Activated T-cell treated with anti-CD3 and anti-CD28 coated beads, Interleukin-2, amount 50 U/mL, for 48 hours (primary cell): Measurements from ENCODE around the gene MMS19.
A peak's percentile ranks its signal among the peaks of the same experiment; 100 is the strongest.
"Not testable (repeated sequence)": the region's sequence is repeated elsewhere in the genome, so short reads cannot be mapped to it uniquely, and the experiment has no call there.

Experiments used
- DNase-seq, 2 experiments: peaks; one replicate each; pipeline ENCODE4 v3.0.0-alpha.2; 2020

MMS19 gene

DNA sequence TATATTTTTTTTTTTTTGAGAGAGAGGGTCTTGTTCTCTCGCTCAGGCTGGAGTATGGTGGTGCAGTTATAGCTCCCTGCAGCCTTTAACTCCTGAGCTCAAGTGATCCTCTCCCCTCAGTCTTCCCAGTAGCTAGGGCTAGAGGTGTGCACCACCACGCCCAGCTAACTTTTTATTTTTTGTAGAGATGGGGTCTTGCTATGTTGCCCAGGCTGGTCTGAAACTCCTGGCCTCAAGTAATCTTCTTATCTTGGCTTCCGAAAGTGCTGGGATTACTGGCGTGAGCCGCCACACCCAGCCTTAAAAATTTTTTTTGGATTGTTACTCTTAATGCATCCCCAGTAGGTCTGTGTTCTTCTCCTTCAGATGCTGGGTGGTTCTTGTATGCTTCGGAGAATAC is 4.7 kb upstream of the MMS19 start:
- no peak for DNase-seq

DNA sequence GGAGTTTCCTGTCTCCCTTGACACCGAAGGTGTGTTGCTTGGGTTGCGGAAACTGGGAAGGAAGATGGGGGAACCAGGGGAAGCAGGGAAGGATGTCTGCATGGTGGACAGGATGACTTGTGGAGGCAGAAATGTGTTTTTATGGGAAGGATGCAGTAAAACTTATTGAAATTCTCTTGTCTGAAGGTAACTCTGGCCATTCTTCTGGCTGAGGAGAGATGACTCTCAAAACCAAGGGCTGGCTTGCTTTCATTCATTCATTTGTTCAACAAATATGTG is 2.0 kb upstream of the MMS19 start:
- no peak for DNase-seq

DNA sequence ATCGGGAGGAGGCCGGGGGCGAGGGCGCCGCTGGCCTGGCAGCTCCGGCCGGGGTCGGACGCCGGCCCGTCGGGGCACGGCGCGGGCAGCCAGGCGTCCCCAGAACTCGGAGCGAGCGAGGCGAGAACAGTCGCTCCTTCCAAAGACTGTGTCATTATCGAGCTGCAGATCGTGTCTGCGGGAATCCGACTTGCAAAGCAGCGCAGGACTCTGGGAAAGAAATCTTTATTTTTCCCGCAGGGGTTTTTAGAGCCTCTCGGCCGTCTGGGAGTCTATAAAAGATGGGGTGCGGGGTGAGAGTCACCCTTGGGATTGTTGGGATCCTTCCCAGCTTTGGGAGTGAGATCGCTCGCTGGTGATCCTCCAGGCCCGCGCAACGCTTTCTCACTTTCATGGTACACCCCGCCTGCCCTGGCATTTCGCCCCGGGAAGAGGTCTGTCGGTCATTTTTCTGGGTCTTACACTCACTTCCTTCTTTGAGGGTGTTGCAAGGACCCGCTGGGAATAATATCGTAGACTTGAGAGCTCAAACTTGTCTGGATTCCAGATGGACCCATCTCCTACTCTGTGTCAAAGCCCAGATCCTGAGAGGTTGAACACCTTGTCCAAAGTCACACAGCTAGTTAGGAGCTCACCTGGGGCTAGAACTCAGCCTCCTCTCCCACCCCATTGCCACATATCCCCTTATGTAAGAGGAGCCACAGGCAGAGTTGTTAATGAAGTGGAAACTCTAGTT is 1.5 kb upstream of the MMS19 start:
- no peak for DNase-seq

DNA sequence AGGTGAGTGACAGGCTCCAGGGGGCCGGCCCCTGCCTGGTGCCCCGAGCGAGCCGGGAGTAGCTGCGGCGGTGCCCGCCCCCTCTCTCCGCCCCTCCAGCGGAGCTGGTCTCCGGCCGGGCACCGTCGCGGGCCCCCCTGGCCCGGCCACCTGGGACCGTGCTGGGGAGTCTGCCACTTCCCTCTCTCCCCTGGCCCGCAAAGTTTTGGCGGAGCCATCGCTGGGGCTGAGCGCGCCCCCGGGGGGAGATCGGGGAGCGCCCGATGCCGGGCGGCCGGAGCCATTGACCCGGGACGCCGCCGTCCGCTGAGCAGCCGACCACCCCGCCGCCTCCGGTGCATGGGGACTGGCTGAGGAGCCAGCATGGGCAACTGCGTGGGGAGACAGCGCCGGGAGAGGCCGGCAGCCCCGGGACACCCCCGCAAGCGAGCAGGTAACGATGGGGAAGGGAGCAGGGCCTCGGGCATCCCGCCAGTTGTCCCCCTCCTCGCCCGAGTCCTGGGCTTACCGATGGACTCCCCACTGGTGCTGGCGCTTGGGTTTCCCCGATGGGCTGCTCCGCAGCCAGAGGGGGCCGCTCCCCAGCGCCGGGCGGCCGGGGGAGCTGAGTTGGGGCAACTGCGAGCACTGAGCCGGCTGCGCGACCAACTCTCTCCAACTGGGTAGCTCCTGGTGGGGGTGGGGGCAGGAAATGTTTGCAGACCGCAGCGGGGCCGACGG is 779 bp upstream of the MMS19 start, which contains the start of gene UBTD1:
UBTD1 (plus strand) TSS at position 84 of the 720 bp plus-strand sequence; CDS start at position 364, 280 bp downstream.
- DNase-seq: peak; percentile 51 to 65

DNA sequence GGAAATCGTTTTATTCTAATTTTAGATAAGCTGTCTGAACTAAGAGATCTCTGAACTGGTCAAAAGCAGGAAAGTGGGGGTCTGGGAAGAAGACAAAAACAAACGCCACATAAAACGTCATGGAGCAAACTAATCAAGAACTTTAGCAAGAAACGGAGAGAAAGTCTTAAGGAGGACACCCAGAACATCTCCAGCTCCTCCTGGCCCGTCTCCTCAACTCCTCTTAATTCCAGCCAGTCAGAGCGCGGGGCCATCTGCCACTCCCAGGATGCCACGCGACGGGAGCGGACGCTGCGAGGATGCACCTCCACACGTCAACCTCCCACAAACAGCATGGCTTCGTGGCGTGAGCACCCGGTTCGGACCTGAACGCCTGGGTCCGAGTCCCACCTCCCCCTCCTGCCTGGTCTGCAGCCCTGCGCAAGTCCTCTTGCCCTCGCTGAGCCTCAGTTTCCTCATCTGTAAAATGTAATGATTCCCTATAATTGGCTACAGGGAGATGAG is 598 bp downstream of the MMS19 start:
- DNase-seq: peak; percentile 87 to 88

DNA sequence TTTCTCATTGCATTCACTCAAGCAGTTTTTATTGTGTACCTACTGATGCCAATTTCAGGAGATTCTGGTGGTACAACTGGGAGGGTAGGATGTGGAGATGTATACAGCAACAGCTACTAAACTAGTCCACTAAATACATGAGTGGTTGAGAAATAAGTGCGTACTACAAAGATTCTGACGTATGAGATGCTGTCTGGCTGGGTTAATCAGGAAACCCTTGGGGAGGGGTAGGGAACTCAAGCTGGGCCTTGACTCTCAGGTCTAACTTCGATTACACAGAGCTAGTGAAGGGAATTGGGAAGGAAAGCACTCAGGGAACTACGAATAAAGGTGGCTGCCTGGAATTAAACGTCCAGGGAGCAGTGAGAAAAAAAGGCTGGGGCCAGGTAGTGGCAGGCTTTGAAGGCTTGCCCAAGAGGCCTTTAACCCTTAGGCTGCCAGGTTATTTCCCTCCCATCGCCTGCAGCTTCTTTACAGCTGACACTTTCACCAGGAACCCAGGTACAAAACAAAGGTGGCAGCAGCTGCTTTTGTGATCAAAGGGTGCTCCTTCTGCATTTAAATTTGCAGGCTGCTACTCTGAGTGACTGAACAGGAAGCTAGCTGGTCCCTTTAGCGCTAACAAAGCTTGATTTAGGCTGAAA is 3.2 kb downstream of the MMS19 start:
- no peak for DNase-seq

DNA sequence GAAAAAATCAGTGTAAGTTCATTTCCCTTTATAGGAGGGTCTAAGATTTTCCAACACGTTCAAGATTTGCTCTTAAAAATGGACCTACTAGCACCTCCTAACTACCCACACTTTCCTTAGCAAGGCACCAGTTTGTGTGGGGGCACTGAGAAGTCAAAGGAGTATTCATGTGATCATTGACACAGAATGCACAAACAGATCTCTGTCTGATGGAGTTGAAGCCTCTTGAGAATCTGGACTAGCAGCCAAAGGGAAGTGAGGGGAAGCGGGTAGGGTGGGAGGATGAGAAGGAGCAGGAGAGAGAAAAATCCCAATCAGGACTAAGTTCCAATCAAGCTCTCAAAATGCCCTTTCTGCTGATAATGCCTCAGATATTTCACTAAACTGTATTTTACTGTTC is 4.1 kb downstream of the MMS19 start:
- DNase-seq: no peak

DNA sequence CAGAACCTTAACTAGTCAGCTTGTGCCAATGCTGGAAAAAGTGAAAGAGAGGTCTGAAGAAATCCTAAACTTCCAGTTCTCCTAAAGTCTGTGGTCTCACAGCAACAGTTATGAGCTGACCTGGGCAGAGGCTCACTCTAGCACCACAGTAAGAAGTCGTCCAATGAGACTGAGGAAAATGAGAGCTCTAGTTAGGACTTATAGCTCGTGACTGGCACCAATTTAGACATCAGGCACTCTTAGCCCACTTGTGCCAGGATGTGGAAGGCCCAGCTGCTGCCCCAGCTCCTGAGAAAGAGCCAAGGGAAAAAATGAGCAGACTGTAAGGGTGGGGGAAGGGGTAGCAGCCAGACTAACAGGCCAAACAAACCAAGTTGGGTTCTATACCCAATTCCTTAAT is 7.6 kb downstream of the MMS19 start:
- DNase-seq: no peak

DNA sequence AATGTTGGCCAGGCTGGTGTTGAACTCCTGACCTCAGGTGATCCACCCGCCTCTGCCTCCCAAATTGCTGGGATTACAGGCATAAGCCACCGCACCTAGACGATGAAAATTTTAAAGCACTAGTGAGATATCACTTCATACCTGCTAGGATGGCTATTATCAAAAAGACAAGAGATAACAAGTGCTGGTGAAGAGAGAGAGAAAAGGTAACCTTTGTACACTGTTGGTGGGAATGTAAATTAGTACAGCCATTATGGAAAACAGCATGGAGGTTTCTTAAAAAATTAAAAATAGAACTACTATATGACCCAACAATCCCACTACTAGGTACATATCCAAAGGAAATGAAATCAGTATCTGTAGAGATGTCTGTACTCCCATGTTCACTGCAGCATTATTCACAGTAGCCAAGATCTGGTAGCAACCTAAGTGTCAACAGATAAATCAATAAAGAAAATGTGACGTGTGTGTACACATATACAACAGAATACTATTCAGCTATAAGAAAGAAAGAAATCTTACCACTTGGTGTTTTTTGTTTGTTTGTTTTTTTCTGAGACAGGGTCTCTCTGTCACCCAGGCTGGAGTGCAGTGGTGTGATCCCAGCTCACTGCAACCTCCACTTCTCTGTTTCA is 12.5 kb downstream of the MMS19 start:
- DNase-seq: no peak

DNA sequence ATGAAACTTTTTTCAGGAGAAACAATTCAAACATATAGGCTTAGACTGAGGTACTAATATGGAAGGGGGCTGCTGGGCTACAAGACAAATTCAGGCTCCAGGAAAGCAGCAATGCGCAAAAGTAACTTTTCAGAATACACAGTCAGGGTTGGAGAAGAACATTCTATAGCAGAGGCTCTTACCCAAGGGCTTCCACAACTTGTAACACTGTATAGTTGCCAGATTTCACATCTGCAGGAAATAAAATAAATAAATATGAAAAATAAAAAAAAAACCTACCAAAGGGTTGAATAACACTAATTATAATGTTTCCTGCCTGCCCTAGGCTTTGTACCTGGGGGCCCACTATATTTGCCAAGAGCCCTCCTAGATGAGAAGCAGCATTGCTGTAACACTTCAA is 14.3 kb downstream of the MMS19 start:
- no peak for DNase-seq

DNA sequence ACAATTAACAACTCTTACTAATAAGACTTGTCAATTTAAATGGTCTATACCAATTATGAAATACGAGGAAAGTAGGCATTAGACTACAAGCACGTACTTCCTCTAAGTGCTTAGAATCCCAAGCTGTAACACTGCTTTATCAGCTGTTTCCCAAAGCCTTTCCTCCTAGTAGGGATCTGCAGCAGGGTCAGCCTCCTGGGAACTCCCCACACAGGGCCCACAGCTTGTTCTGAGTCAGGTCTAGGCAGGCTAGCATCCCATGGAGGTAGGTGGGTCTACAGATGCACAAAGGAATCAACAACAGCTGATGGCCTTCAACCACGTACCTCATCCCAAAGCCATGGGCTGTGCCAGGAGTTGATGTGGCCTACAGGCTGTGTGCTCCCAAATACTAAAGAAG is 14.7 kb downstream of the MMS19 start:
- DNase-seq: no peak

DNA sequence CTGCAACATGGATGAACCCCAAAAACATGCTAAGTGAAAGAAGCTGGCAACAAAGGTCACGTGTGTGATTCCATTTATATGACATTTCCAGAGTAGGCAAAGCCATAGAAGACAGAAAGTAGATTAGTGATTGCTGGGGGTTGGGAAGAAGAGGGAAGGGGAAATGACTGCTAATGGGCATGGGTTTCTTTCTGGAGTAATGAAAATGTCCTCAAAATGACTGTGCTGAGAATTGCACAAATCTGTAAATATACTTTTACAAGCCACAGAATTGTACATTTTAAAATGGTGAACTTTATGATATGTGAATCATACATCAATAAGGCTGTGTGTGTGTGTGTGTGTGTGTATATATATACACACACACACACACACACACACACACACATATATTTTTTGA is 15.8 kb downstream of the MMS19 start:
- DNase-seq: no peak

DNA sequence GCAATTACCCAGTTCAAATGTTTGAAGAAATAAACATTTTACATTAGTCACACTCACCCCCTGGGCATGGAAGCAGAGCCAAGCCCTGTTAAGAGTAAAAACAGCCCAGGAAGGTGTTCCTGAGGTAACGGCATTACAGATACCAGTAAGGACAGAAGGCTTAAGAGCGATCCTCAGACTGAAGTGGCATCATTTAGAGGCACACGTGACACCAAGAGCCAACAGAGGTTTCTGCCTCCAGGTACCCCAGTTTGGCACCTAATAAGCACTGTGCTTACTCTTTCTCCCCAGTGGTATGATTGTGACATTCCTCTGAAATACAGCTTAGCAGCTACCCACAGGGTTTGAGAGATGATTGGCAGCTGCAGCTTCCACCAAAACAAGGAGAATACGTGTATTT is 17.2 kb downstream of the MMS19 start:
- no peak for DNase-seq

DNA sequence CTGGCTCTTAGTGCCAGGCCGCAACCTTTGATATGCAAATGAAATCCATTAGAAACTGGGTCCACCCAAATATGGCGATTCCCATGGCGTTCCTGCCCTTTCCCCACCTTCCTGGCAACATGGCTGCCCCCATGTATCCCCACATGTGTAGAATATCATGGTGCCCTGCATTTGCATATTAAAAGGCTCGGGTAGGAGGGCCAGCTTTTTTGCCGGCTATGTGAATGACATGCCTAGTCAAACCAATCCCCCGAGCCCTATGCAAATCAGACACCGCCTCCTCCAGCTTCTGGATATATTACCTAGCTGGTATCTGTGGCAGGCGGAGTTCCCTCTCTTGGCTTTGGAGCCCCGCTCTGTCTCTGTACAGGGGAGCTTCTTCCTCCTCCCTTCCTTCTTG is 18.3 kb downstream of the MMS19 start:
- DNase-seq: no peak

DNA sequence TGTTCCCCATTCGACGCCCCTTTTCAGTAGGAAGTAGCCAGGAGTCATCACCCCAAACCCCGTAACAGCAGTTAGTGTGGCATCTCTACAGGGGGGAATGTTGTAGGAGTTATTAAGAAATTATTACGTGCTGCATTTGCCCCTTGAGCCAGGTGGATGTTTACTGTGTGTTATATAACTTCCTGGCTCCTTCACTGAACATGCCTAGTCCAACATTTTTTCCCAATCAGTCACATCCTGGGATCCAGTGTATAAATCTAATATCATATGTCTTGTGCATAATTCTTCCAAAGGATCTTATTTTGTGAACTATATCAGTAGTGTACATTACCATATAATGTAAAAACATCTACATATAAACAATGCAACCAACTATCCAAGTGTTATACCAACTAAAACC is 18.8 kb downstream of the MMS19 start:
- not testable (repeated sequence) for DNase-seq

DNA sequence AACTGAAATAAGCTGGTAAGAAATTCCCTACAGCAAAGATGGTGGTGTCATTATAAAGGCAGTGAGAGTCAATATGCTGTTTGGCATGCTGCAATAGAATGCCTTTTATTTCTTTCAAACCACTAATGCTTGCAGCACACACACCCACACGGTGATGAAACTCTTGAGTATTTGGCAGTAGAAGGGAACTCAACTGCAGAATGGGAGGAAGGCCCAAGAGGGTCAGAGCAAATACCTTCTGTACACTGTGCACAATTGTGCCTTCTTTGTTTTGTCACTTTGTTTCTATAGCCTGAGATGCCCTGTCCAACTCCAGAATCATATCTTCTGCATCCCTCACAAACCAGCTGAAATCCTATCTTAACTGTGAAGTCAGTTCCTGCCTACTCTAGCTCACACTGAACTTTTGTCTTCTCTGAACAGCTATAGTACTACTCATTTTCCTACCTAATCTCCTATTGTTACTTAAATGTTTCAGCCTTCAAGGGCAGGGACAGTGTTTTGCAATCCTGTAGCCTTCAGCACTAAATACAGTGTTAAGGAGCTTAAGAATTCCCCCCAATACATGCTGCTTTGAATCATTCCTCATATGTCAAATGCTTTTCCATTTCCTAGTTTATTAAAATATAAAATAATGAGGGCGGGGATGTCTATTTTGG is 22.2 kb downstream of the MMS19 start:
- DNase-seq: no peak

DNA sequence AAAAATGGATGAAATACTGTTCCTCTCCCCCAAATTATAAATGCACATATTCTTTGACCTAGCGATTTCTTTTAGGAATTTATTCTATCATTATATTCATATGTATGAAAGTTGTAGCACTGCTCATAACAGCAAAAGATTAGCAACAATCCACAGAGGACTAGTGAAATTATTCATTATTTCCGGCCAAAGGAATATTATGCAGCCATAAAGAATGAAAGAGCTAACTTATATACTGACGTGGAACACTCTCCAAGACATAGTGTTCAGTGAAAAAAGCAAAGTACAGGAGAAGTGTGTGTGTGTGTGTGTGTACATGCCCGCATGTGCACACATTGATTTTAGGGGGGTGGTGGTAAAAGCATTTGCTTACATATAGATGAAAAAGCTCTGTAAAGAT is 23.3 kb downstream of the MMS19 start:
- no peak for DNase-seq

DNA sequence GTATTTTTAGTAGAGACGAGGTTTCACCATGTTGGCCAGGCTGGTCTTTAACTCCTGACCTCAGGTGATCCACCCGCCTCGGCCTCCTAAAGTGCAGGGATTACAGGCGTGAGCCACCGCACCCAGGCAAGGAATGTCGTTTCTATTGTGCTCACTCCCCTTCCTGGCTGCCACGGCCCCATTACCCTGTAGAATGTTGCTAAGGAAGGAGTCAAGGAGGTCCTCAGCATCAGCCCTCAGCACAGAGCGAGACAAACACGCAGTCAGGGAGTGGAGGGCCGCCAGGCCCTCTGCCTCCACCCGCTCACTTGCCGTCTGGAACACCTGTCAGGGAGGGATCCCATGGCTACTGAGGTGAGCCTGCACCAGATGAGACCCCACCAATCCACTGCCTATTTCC is 29.4 kb downstream of the MMS19 start:
- not testable (repeated sequence) for DNase-seq

DNA sequence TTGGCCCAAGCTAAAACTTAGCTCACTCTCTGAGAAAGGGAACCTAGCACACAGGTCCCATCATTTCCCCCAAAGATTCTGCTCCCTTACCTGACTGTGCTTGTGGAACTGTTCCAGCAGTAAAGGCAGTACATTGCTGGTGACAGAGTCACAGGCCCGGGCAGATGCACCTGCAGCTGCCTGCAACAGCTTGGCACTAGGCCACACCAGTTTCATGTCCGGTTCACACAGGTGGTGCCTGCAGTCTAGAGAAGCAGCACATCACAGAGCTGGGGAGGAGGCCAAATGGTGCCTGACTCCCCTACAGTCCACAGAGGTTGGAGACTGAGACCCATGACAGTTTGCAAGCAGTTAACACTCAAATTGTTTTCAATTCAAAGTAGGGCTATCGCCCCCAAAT is 30.1 kb downstream of the MMS19 start:
- DNase-seq: no peak

DNA sequence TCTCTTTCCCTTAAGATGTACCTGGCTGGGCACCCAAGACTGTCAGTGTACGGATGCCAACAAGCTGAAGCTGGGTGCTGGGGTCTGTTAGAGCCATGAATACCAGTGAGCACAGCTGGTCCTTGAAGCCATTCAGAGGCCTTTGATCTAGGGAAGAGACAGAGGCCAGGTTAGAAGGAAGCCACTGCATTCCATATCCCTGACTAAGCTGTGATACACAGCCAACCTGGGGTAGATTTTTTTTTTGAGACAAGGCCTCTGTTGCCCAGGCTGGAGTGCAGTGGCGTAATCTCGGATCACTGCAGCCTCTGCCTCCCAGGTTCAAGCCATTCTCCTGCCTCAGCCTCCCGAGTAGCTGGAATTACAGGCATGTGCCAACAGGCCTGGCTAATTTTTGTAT is 31.5 kb downstream of the MMS19 start:
- no peak for DNase-seq

DNA sequence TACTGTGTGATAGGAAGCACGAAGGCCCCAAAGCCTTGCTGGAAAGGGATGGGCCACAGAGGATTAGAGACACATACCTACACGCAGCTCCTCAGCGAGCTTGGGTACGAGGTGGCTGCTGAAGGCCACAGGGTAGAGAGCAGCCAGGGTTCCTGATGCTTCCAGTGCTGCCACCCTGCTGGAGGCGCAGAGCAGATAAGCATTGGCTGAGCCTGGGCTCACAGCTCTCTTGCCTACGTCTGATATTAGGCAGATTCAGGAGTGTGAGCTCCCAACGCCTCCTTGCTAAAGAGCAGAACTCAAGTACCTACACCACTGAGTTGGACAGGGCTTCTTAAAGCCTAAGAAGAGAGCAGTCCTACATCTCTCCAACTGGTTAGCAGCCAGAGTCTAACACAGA is 32.2 kb downstream of the MMS19 start:
- DNase-seq: no peak

DNA sequence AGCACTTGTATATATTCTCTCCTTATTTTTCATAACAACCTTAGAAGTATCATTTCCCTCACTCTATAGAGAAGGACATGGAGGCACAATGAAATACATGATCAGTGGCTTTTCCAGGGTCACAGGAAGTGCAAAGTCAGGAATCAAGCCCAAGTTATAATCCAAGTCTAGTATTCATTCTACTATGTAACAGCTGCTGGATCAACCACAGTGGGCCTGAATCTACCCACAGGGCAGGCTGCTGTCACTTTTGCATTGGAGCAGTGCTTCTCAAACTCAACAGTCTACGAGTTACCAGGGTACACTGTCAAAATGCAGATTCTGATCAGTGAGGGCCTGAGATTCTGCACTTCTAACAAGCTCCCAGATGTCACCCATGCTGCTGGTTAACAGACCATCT is 34.0 kb downstream of the MMS19 start:
- DNase-seq: no peak
